Endothelial cell of umbilical vein (primary cell): ENCODE measurements around the gene TSPAN13. TPM values are rescaled to one million over a fixed set of nuclear protein-coding genes. Genes with fewer than 3 reads are reported as not detected.

ENCODE experiments used
- BruUV-seq: library from RNA; stranded (reverse); fragments of 400-500 nt; replicated peaks from 2 replicates; lab custom pipeline; 2021; lab: Mats Ljungman, UMichigan
- CTCF ChIA-PET: fragments of 300-600, 350-600 bp; sonication (Branson Sonifier 250); formaldehyde crosslinking; loops from one replicate; lab custom pipeline; 2021; ENCODE audit warnings: antibody characterized with exemption, inconsistent platforms; lab: Charles Lee
- POLR2A ChIA-PET: fragments of 300-600, 350-600 bp; sonication (Branson Sonifier 250); formaldehyde crosslinking; loops from one replicate; lab custom pipeline; 2021; ENCODE audit warnings: antibody characterized with exemption, inconsistent platforms; lab: Charles Lee
- DNase-seq: peaks from one replicate; pipeline ENCODE4 v3.0.0-alpha.2; 2011; ENCODE audit warnings: low read depth, low spot score
- FAIRE-seq: peaks from 2 replicates; lab custom pipeline; 2011; peaks lifted over from hg19 to GRCh38; lab: Jason Lieb, UNC
- H2AFZ ChIP-seq: 2 replicates; pipeline ENCODE4 v1.6.0; 2012; ENCODE audit warnings: low read depth, low read length, control low read depth, inconsistent platforms
- H3K27ac ChIP-seq: 2 replicates; pipeline ENCODE4 v1.5.1; 2011; ENCODE audit warnings: low read depth, mild to moderate bottlenecking, control low read depth, low read length, moderate library complexity; ENCODE audit not compliant: insufficient read depth
- H3K27me3 ChIP-seq, 2 experiments: 2 replicates each; pipeline versions ENCODE4 v1.6.0 to v1.6.1; 2011; ENCODE audit warnings: low read length in 2 of 2, mixed read lengths in 1 of 2; ENCODE audit not compliant: control insufficient read depth in 2 of 2, insufficient read depth in 2 of 2
- H3K36me3 ChIP-seq, 2 experiments: 2 replicates in 1 of 2; 3 replicates in 1 of 2; pipeline ENCODE4 v1.5.1; 2011; ENCODE audit warnings: low read length in 2 of 2, mild to moderate bottlenecking in 1 of 2, moderate library complexity in 1 of 2; ENCODE audit not compliant: control insufficient read depth in 2 of 2, insufficient read depth in 2 of 2; ENCODE audit errors: extremely low read depth in 1 of 2
- H3K4me1 ChIP-seq: 3 replicates; pipeline ENCODE4 v1.5.1; 2011; ENCODE audit warnings: mild to moderate bottlenecking, low read length; ENCODE audit not compliant: control insufficient read depth, insufficient read depth; ENCODE audit errors: extremely low read depth
- H3K4me2 ChIP-seq: 2 replicates; pipeline ENCODE4 v1.6.1; 2011; ENCODE audit warnings: low read length, control low read depth, mixed read lengths; ENCODE audit not compliant: insufficient read depth
- H3K4me3 ChIP-seq, 3 experiments: fragments of 200-600 bp in 1 of 3; sonication (generic), shearing (Covaris generic) in 1 of 3; replicated peaks in 1 of 3; 2 replicates each; pipeline ENCODE4 v1.5.1; 2011 to 2016; ENCODE audit warnings: control low read depth in 3 of 3, low read length in 3 of 3, mild to moderate bottlenecking in 2 of 3, inconsistent platforms in 1 of 3, low read depth in 1 of 3, moderate library complexity in 1 of 3; ENCODE audit not compliant: insufficient read depth in 1 of 3
- H3K79me2 ChIP-seq: 2 replicates; pipeline ENCODE4 v1.6.0; 2012; ENCODE audit warnings: low read length, inconsistent platforms; ENCODE audit not compliant: control insufficient read depth, insufficient read depth
- H3K9ac ChIP-seq: replicated peaks from 2 replicates; pipeline ENCODE3; 2011; ENCODE audit warnings: low read length, control low read depth; ENCODE audit not compliant: insufficient read depth; ENCODE audit errors: extremely low read depth
- H3K9me1 ChIP-seq: replicated peaks from 3 replicates; pipeline ENCODE4 v1.6.0; 2011; ENCODE audit warnings: mild to moderate bottlenecking, low read length; ENCODE audit not compliant: control insufficient read depth, insufficient read depth; ENCODE audit errors: extremely low read depth
- H3K9me3 ChIP-seq: replicated peaks from 2 replicates; pipeline ENCODE4 v1.5.1; 2012; ENCODE audit warnings: low read length, inconsistent platforms; ENCODE audit not compliant: control insufficient read depth, insufficient read depth
- H4K20me1 ChIP-seq: replicated peaks from 2 replicates; pipeline ENCODE3; 2011; ENCODE audit warnings: mild to moderate bottlenecking, low read length; ENCODE audit not compliant: control insufficient read depth, insufficient read depth; ENCODE audit errors: extremely low read depth
- EZH2 ChIP-seq: IDR thresholded peaks from 2 replicates; pipeline ENCODE4 v1.6.1; 2012; ENCODE audit warnings: borderline replicate concordance, low read depth, mild to moderate bottlenecking, moderate library complexity, low read length, inconsistent platforms; ENCODE audit not compliant: severe bottlenecking
- FOS ChIP-seq: IDR thresholded peaks from 2 replicates; pipeline ENCODE4 v1.6.1; 2011; ENCODE audit warnings: mild to moderate bottlenecking, low read length, moderate library complexity, borderline replicate concordance; ENCODE audit not compliant: insufficient read depth
- GATA2 ChIP-seq: IDR thresholded peaks from 2 replicates; pipeline ENCODE4 v1.7.0; 2011; ENCODE audit warnings: low read depth, mild to moderate bottlenecking, moderate library complexity, mixed read lengths, low read length; ENCODE audit not compliant: insufficient read length, insufficient read depth
- JUN ChIP-seq: IDR thresholded peaks from 2 replicates; pipeline ENCODE4 v1.6.1; 2011; ENCODE audit warnings: borderline replicate concordance, low read depth; ENCODE audit not compliant: insufficient read length, insufficient read depth
- MYC ChIP-seq: IDR thresholded peaks from one replicate; pipeline ENCODE4 v1.6.1; 2011; ENCODE audit warnings: mild to moderate bottlenecking, low read depth, low read length
- POLR2A ChIP-seq: IDR thresholded peaks from 2 replicates; pipeline ENCODE4 v1.6.1; 2012; ENCODE audit warnings: low read depth, mild to moderate bottlenecking, control low read depth, low read length
- POLR2AphosphoS5 ChIP-seq: IDR thresholded peaks from 2 replicates; pipeline ENCODE4 v1.6.1; 2012; ENCODE audit warnings: low read depth, mild to moderate bottlenecking, control low read depth, low read length, moderate library complexity; ENCODE audit not compliant: insufficient read depth
- dilution Hi-C: fragments of 300-500 bp; cut with MboI; formaldehyde crosslinking; loops from one replicate; pipeline ENCODE4 v1.15.0; 2019; ENCODE audit warnings: low sequenced_read_pairs; ENCODE audit not compliant: extremely low pct_ligation_motif_present
- intact Hi-C: fragments of 100-400 bp; cut with micrococcal nuclease; formaldehyde crosslinking; loops from one replicate; pipeline ENCODE4 v1.10.0; 2022
- polyA plus RNA-seq, 4 experiments: library from polyadenylated mRNA; depleted of rRNA in 3 of 4; stranded (reverse) in 3 of 4; unstranded in 1 of 4; fragments of >200 nt; gene quantifications; 2 replicates each; pipeline versions ENCODE4 v1.2.1 to v1.2.3, GENCODE V29; 2011 to 2012; ENCODE audit warnings: missing spikeins in 1 of 4
- total RNA-seq: library from RNA; stranded (reverse); gene quantifications from 2 replicates; pipeline ENCODE4 v1.2.3, GENCODE V29; 2021
- TF ChIP-seq, protein P1 (sequence below), 2 donors: IDR thresholded peaks; 1 replicate in 1 of 2; 2 replicates in 1 of 2; pipeline ENCODE4 v1.5.1; 2011; ENCODE audit warnings: low read length in 2 of 2, mild to moderate bottlenecking in 2 of 2, moderate library complexity in 2 of 2, control low read depth in 1 of 2, inconsistent platforms in 1 of 2, low read depth in 1 of 2; ENCODE audit not compliant: insufficient read depth in 1 of 2; ENCODE audit errors: extremely low read depth in 1 of 2
- TF ChIP-seq, protein P2 (sequence below): IDR thresholded peaks from 2 replicates; pipeline ENCODE4 v1.6.1; 2011; ENCODE audit not compliant: insufficient read depth, insufficient read length

Gene TSPAN13
- total and polyA plus RNA-seq, 2 donors (not counting 3 experiments of a cell fraction or from before 2014, with no cell fraction given): 13.3 to 33.0 TPM

DNA sequence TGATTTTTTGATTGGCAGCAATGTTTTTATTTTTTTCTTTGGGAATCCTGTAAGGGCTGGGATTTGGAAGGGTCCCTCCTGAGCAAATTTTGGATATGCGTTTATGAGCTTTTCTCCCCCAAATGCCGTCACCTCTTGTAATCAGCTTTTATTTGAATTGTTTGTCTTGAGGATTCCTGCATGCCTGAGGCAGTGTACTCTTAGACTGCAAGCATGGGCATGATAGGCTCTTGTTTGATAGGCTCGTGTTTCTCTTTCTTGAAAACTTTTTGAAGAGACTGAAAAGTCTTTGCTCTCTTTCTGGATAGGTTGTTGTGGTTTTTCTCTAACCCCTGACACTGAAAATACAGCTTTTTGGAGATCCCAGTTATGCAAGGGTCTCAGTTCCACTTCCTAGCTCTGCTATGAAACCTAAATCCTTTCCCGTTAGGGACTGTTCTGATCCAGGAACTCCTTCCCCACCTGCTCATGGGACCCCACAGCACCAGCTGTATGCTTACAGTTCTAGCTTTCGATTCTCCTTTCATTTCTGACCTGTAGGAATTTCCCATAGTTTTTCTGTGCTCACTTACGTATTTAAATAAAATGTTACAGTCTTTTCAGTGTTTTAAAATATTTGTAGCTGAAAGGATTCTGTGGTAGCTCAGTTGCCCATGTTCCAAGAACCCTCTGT lies 17.2 kb downstream of the TSPAN13 start:
- no peak overlapping the region for H2AFZ ChIP-seq
- TF ChIP-seq, protein P1, sequence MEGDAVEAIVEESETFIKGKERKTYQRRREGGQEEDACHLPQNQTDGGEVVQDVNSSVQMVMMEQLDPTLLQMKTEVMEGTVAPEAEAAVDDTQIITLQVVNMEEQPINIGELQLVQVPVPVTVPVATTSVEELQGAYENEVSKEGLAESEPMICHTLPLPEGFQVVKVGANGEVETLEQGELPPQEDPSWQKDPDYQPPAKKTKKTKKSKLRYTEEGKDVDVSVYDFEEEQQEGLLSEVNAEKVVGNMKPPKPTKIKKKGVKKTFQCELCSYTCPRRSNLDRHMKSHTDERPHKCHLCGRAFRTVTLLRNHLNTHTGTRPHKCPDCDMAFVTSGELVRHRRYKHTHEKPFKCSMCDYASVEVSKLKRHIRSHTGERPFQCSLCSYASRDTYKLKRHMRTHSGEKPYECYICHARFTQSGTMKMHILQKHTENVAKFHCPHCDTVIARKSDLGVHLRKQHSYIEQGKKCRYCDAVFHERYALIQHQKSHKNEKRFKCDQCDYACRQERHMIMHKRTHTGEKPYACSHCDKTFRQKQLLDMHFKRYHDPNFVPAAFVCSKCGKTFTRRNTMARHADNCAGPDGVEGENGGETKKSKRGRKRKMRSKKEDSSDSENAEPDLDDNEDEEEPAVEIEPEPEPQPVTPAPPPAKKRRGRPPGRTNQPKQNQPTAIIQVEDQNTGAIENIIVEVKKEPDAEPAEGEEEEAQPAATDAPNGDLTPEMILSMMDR (IDR thresholded peaks at IDR 0.05; ENCODE audit: extremely low read depth in 1 of 2, insufficient read depth in 1 of 2, low read depth in 1 of 2, low read length in 2 of 2): no peak
- no peak for TF ChIP-seq MYC
- no peak for TF ChIP-seq JUN
- TF ChIP-seq EZH2: no peak
- no peak for TF ChIP-seq POLR2AphosphoS5
- TF ChIP-seq POLR2A: no peak
- no peak for TF ChIP-seq FOS
- no peak for TF ChIP-seq GATA2
- TF ChIP-seq, protein P2, sequence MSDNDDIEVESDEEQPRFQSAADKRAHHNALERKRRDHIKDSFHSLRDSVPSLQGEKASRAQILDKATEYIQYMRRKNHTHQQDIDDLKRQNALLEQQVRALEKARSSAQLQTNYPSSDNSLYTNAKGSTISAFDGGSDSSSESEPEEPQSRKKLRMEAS: no peak
- DNase-seq (no peak), FAIRE-seq (no peak)
- no peaks in the 10 kb centered on the region for H3K79me2 ChIP-seq
- no peaks in the 10 kb centered on the region for H3K27me3 ChIP-seq
- intact Hi-C loops (no loop called here), dilution Hi-C loops (no loop called here)
- POLR2A ChIA-PET: no interaction called here
- no peaks in the 10 kb centered on the region for H3K9me1 ChIP-seq
- no peaks in the 10 kb centered on the region for H3K36me3 ChIP-seq
- no peaks in the 10 kb centered on the region for H3K9me3 ChIP-seq
- H3K27ac ChIP-seq: no peak overlapping the region
- CTCF ChIA-PET: interaction anchor here (1.2 to 1.5 kb wide), 2 partner anchors 30 to 75 kb away, joined by 4 to 6 read pairs; no protein-coding TSS in a partner anchor
- no peak overlapping the region for H3K4me2 ChIP-seq
- no peak overlapping the region for H3K4me3 ChIP-seq
- H4K20me1 ChIP-seq: no peaks in the 10 kb centered on the region
- no peak overlapping the region for H3K9ac ChIP-seq
- no TSS peak for BruUV-seq
- peaks cover 6% of the 10 kb centered on the region for H3K4me1 ChIP-seq
